HG03025 (cell line): Measurements from ENCODE around the gene SLC43A2.

Source experiments
- ATAC-seq: cut with Tn5 transposase; IDR thresholded peaks from one replicate; pipeline ENCODE4 v1.9.1; 2021; ENCODE audit warnings: mild to moderate bottlenecking, moderate library complexity; ENCODE audit not compliant: unreplicated experiment, low FRiP score

Gene SLC43A2

GRCh38 chr17:1625581-1625980 lies 3.1 kb downstream of the SLC43A2 start:
- ATAC-seq: no peak

GRCh38 chr17:1625053-1625452 lies 3.6 kb downstream of the SLC43A2 start:
- no peak for ATAC-seq

GRCh38 chr17:1624650-1625049 lies 4.0 kb downstream of the SLC43A2 start:
- no peak for ATAC-seq

GRCh38 chr17:1623057-1623630 lies 5.5 kb downstream of the SLC43A2 start:
- no peak for ATAC-seq

- no peak for ATAC-seq
These were observed 7.2 kb downstream of the SLC43A2 start for GRCh38 chr17:1621273-1621954.

GRCh38 chr17:1620486-1620885 lies 8.1 kb downstream of the SLC43A2 start:
- no peak for ATAC-seq

- no peak for ATAC-seq
These were observed 10.9 kb downstream of the SLC43A2 start for GRCh38 chr17:1617620-1618174.

GRCh38 chr17:1616101-1616500 lies 12.5 kb downstream of the SLC43A2 start:
- ATAC-seq: no peak

GRCh38 chr17:1612400-1612799 lies 16.2 kb downstream of the SLC43A2 start:
- ATAC-seq: no peak

- ATAC-seq: no peak
These were observed 16.9 kb downstream of the SLC43A2 start for GRCh38 chr17:1611715-1612114.

GRCh38 chr17:1608676-1609075 lies 20.0 kb downstream of the SLC43A2 start:
- no peak for ATAC-seq

GRCh38 chr17:1607971-1608320 lies 20.7 kb downstream of the SLC43A2 start:
- no peak for ATAC-seq

GRCh38 chr17:1606352-1606985 lies 22.2 kb downstream of the SLC43A2 start:
- no peak for ATAC-seq

GRCh38 chr17:1605681-1606351 lies 22.8 kb downstream of the SLC43A2 start:
- ATAC-seq: no peak

- ATAC-seq: no peak
These were observed 23.7 kb downstream of the SLC43A2 start for GRCh38 chr17:1604831-1605528.

GRCh38 chr17:1601571-1601970 lies 27.1 kb downstream of the SLC43A2 start:
- ATAC-seq: no peak

- no peak for ATAC-seq
These were observed 30.1 kb downstream of the SLC43A2 start for GRCh38 chr17:1598399-1599095.

GRCh38 chr17:1597861-1598342 lies 30.7 kb downstream of the SLC43A2 start:
- ATAC-seq: no peak

GRCh38 chr17:1593630-1593931 lies 35.1 kb downstream of the SLC43A2 start:
- ATAC-seq: no peak
